Hematopoietic multipotent progenitor cell treated with erythropoietin and hydrocortisone succinate and interleukin-3 and kit ligand, for 6 days (in vitro differentiated cells): Measurements from ENCODE around the gene EVX2.
A peak's percentile ranks its signal among the peaks of the same experiment; 100 is the strongest.

Experiments used
- DNase-seq: peaks from one replicate; pipeline ENCODE4 v3.0.0-alpha.2; 2015

Gene EVX2

GRCh38 chr2:176094349-176094748, 10.6 kb upstream of the EVX2 start:
- no peak for DNase-seq

- no peak for DNase-seq
Measured at GRCh38 chr2:176093898-176094249, 10.1 kb upstream of the EVX2 start.

GRCh38 chr2:176093145-176093897, 9.6 kb upstream of the EVX2 start:
- DNase-seq = no peak

- DNase-seq = no peak
Measured at GRCh38 chr2:176092270-176093144, 8.7 kb upstream of the EVX2 start, which contains the start of gene HOXD13. HOXD13 (plus strand) TSS chr2:176092721; CDS start chr2:176092891, 170 bp downstream.

- no peak for DNase-seq
Measured at GRCh38 chr2:176091329-176092258, 7.8 kb upstream of the EVX2 start.

- no peak for DNase-seq
Measured at GRCh38 chr2:176090862-176091261, 7.1 kb upstream of the EVX2 start.

- DNase-seq = no peak
Measured at GRCh38 chr2:176089843-176090395, 6.2 kb upstream of the EVX2 start.

- no peak for DNase-seq
Measured at GRCh38 chr2:176088937-176089842, 5.4 kb upstream of the EVX2 start.

- peak; percentile 55 for DNase-seq
Measured at GRCh38 chr2:176088048-176088936, 4.5 kb upstream of the EVX2 start.

- no peak for DNase-seq
Measured at GRCh38 chr2:176087330-176088047, 3.7 kb upstream of the EVX2 start.

- peak; percentile 62 for DNase-seq
Measured at GRCh38 chr2:176085861-176086771, 2.4 kb upstream of the EVX2 start.

- DNase-seq = no peak
Measured at GRCh38 chr2:176085120-176085788, 1.5 kb upstream of the EVX2 start.

- DNase-seq = peak; percentile 14
Measured at GRCh38 chr2:176084611-176085119, 903 bp upstream of the EVX2 start.

- no peak for DNase-seq
Measured at GRCh38 chr2:176082824-176083751, 674 bp downstream of the EVX2 start.

- DNase-seq = no peak
Measured at GRCh38 chr2:176082525-176082823, 1.3 kb downstream of the EVX2 start.

- no peak for DNase-seq
Measured at GRCh38 chr2:176081837-176082524, 1.8 kb downstream of the EVX2 start.
